GM12892 (cell line): ENCODE measurements around the gene ZNF71.

Source experiments
- POLR2A ChIP-seq: IDR thresholded peaks from 2 replicates; pipeline ENCODE4 v1.6.1; 2011; ENCODE audit warnings: low read depth, low read length, control low read depth
- POLR2AphosphoS5 ChIP-seq: IDR thresholded peaks from 2 replicates; pipeline ENCODE4 v1.6.1; 2011; ENCODE audit warnings: low read depth, low read length, control low read depth
- TAF1 ChIP-seq: IDR thresholded peaks from 2 replicates; pipeline ENCODE4 v1.6.1; 2011; ENCODE audit warnings: low read depth, mild to moderate bottlenecking, control low read depth, low read length, borderline replicate concordance

DNA sequence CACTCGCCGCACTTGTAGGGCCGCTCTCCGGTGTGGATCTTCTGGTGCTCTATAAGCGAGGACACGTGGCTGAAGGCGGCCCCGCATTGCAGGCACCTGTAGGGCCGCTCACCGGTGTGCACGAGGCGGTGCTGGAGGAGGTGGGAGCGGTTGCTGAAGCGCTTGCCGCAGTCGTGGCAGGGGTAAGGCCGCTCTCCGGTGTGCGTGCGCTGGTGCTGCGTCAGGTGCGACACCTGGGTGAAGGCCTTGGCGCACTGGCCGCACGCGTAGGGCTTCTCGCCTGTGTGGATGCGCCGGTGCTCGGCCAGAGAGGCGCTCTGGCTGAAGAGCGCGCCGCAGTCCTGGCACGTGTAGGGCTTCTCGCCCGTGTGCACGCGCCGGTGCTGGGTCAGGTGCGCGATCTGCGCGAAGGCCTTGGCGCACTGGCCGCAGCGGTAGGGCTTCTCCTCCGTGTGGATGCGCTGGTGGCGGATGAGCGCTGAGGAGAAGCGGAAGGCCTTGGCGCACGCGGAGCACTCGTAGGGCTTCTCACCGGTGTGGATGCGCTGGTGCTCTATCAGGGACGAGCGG is 68.9 kb downstream of the ZNF71 start:
- TF ChIP-seq POLR2A (no peak), POLR2AphosphoS5 (no peak), TAF1 (no peak)
